CD4-positive, alpha-beta T cell treated with Interleukin-1 beta for 1 hour (primary cell): ENCODE results near the gene IGFALS.

Experiments used
- DNase-seq, 2 donors: peaks; one replicate each; pipeline ENCODE4 v3.0.0-alpha.2; 2020 to 2022

IGFALS gene

DNA sequence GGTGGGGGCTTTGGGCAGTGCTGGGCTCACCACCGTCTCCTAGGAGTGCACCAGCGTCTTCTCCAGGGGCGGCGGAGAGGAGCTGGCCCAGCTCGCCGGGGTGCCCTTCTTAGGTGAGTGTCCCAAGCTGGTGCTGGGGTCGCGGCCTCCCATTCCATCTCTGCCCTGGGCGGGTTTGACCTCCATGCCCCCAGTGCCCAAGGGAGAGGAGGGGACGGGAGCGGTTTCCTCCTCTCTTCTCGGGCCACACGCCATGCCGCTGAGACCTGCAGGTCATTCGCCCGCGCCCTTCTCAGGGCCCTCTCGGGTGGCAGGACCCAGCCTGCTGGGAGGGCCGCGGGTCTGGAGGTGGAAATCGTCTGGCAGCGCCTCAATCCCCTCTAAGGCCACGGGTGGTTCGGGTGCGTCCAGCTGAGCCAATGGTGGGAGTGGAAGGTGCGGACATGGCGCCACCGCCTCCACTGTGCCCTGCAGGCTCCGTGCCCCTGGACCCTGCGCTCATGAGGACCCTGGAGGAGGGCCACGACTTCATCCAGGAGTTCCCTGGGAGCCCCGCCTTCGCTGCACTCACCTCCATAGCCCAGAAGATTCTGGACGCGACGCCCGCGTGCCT lies 5.3 kb downstream of the IGFALS start:
- DNase-seq, result no peak

DNA sequence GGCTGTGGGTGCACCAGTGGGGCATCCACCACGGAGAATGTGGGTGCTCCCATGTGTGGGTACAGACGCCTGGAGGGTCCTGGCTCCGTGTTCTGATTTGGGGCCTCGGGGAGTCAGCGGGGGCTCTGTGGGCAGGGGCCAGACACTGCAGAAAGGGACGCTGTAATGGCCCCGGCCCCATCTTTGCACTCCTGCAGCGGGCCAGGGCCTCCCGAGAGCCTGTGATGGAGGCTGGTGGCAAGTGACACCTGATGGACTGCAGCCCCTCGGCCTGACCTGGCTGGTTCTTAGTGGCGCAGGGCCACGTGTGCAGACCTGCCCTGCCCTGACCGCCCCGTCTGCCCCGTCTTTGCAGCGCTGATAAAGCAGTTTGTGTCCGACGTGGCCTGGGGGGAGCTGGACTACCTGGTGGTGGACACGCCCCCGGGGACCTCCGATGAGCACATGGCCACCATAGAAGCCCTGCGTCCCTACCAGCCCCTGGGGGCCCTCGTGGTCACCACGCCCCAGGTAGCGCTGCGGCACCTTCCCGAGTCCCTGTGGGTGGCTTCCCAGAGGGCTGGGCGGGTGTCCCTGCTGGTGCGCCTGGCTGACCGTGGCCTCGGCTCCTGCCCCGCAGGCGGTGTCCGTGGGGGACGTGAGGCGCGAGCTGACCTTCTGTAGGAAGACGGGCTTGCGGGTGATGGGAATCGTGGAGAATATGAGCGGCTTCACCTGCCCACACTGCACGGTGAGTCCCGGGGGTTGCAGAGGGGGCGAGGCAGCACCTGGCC lies 6.0 kb downstream of the IGFALS start:
- no peak for DNase-seq

- no peak for DNase-seq
Observed at GRCh38 chr16:1787056-1787321, 6.5 kb downstream of the IGFALS start.

GRCh38 chr16:1786242-1787055 lies 7.1 kb downstream of the IGFALS start:
- DNase-seq, result no peak

GRCh38 chr16:1785846-1786170 lies 7.7 kb downstream of the IGFALS start:
- no peak for DNase-seq

DNA sequence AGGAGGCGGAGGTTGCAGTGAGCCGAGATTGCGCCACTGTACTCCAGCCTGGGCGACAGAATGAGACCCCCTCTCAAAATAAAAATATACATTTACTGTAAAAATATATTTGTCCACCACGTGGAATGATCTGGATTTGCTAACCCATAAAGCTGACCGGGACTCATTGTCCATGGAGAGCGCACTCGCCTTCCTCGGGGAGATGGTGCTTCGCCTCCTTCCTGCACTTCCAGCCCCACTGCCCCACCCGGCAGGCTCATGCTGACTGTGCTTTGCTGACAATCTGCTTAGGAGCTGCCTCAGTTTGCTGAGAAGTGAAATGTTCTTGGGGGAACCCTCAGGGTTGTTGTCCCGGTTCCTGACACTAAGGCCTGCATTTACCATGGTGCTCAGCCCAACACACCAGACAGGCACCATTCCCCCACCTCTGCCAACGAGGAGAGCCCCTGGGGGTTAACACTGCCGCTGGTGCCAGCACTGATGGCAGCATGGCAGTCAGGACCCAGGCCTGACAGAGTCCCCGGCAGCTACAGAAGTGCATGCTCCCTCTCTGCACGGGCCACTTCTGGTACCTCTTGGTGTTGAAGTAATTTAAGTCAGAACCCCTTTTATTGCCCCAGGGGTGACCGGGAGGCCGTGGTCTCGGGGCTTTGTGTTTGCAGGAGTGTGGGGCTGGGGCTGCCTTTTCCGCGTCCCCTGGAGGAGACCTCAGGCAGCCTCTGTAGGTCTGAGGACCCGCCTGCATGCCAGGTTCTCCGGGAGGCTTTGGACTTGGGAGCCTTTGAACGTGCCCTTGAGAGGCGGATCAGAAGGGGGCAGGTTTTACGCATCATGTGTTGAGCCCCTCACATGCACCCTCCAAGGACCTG lies 8.3 kb downstream of the IGFALS start:
- DNase-seq, result no peak

- DNase-seq, result peak; percentile 99 to 100
Observed at GRCh38 chr16:1782408-1783264, 10.9 kb downstream of the IGFALS start, which contains the start of the genes NUBP2 and SPSB3. NUBP2 (plus strand) TSS chr16:1782960; CDS start chr16:1783021, 61 bp downstream. SPSB3 (minus strand) TSS chr16:1782571; CDS start chr16:1781483, 1,088 bp downstream.

DNA sequence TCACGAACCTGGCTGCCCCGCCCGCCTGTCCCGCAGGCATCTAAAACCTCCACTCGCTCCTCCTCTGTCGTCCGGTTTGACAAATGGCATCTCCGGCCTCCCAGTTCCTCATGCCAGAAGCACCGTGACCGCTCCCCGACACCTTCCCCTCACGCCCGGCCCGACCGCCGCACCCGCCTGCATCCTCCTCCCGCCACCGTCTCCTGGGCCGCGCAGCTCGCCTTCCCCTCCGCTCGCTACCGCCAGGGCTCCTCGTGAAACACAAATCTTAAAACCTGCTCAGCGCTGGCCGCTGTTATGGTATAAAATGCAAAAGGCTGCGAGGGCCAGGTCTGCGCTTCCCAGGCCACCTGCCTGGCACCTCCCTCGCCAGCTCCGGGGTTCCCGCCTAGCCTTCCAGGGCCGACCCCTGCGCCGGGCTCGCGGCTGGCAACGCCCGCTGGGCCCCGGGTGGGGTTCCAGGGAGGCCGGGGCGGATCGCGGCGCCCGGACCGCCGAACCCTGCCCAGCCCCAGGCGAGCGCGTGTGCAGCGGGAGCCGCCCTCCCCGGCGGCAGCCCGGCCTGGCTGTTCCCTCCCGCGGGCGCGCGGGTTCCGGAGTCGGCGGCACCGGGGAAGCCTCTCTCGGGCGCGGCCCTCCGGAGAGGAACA lies 11.6 kb downstream of the IGFALS start:
- DNase-seq, result peak in 1 of 2 donors; percentile 22

DNA sequence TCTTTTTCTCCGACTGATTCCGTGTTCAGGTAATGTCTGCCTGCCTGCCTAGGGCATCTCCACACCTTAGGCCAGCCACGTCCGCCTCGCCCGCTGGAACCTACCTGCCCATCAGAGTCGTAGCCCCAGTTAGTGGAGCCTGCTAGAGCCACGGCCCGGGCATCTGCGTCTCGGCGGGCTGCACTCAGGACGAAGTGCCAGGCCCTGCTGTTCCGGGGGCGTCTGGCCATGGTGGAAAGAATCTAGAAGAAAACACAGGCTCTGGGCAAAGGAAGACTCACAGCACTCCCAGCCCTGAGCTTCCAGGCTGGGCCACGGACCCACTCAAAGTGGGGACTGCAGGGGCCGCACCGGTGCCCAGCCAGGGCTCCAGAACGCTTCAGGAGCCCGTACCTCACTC lies 12.3 kb downstream of the IGFALS start:
- DNase-seq, result no peak

- no peak for DNase-seq
Observed at GRCh38 chr16:1780677-1781072, 12.8 kb downstream of the IGFALS start.

DNA sequence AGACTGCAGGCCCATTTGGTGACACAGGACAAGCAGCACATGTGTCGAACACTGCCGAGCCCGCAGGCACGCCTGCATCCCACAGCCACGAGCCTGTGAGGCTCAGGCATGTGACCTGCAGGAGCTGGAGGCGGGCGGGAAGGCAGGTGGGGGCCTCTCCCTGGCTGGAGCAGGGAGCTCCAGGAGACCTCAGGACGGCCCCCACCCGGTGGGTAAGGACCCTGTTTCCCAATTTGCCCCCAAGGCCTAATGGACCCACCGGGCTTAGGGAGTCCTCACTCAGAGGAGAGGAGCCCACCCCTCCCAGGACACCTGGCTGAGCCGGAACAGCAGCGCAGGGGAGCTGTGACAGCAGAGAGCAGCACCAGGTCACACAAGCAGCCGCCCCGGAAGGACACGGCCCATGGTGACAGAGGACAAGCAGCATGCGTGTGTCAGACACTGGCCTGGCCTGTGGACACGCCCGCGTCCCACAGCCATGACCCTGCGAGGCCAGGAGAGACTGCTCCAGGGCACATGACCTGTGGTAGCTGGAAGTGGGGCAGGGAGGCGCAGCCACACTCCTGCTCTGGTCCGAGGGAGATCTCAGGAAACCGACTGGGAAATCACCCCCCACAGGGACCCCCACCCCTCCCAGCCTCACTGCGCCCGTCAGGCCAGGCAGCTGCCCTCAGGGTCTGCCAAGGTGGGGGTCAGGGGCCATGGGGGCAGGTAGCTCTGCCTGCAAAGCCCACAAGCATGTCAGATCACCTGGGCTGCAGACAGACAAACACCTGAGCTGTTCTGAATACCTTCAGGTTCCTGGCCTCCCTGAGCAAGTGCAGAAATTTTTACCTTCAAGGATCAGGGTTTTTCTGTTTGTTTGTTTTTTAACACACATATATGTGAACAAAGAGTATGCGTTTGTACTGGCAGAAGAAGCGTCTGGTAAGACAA lies 13.5 kb downstream of the IGFALS start:
- DNase-seq, result no peak

DNA sequence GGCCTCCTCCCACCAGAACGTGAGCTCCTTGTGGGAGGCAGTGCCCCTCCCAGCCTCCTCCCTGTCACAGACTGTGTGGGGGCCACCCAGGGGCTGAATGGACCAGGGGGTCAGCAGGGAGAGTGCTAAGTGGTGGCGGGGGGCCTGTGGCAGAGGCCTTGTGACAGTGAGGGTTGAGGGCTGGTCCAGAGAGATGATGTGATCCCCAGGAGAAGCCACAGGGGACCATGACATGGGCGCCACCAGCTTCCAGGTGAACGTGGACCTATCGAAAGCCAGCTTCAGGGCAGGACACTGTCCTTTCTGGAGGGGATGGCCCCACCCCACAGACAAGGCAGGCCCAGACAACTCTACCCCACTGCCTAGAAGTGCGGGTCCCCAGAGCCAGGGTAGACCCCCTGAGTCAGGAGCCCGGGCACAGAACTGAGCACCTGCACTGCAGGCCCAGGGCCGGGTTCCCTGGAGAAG lies 14.2 kb downstream of the IGFALS start:
- DNase-seq, result no peak

GRCh38 chr16:1778200-1779179 lies 15.0 kb downstream of the IGFALS start:
- no peak for DNase-seq

DNA sequence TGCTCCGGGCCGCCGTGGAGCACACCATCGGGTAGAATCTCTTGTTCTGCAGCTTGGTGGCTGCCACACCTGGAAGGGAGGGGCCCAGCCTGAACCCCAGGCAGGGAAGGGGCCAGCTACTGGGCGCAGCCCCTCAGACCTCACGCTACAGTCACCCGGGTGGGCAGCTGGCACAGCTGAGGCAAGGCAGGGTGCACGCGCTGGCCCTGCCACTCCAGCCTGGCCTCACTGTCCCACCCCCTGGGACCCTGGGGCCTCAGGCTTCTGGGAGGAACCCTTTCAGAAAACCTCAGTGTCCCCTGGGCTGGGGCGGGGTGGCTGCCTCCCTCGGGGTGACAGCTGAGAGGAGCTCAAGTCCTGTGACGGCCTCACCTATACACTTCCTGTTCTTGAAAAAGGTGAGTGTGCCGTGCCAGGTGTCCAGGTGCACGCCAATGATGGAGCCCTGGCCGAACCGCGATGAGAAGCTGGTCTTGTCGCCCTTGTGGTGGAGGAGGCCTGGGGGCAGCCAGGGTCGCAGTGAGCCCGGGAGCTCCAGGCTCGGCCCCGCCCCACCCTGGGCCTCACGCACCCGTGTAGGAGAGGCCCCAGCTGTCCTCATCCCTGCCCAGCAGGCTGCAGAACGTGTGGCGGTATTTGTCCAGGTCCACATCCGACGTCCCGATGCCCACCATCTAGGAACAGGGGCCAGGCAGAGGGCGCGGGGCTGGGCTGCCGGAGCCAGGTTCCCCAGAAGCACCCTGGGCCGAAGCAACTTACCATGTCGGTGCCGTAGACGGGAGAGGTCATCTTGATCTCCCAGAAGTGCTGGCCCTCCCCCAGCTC lies 15.9 kb downstream of the IGFALS start:
- DNase-seq, result no peak

DNA sequence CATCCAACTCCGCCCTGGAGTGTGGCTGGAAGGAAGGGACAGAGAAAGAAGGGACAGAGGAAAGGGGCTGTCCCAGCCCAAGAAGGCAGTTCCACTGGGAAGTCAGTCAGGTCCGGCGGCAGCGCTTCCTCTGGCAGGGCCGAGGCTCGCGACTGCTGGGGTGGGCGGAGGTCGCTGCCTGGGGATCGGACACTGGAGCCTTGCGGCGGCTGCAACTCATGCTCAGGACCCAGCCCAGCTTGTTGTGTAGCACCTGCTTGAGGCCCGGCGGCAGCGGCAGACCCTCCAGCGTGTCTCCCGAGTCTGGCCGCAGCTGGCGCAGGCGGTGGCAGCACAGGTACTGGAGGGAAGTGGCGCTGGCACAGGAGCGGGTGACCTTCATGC lies 16.5 kb downstream of the IGFALS start:
- no peak for DNase-seq

- no peak for DNase-seq
Observed at GRCh38 chr16:1776672-1776955, 16.9 kb downstream of the IGFALS start.

GRCh38 chr16:1775846-1776671 lies 17.4 kb downstream of the IGFALS start:
- DNase-seq, result no peak
